NCI-H1092 (cell line): ENCODE data around the gene SEC63.

Experiments
- DNase-seq: peaks from one replicate; lab custom pipeline; 2025; lab: John Stamatoyannopoulos, UW

The SEC63 gene

DNA sequence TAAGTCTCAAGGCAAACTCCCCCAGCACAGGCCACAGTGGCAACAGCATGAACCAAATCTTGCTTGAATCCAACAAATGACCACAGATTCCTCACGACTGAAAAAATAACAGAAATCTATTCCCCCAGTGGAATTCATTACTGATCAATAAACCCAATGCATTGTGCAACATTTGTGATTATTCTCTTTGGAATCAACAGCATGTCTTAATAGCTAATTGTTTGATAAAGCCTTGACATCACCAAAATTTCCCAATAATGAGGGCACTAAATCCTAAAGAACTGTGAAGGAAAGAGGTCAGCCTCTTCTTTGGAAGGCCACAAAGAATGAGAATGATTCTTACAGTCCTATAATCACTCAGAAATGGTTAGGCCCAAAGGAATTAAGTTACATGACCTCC is 139.7 kb downstream of the SEC63 start:
- DNase-seq, result no peak

DNA sequence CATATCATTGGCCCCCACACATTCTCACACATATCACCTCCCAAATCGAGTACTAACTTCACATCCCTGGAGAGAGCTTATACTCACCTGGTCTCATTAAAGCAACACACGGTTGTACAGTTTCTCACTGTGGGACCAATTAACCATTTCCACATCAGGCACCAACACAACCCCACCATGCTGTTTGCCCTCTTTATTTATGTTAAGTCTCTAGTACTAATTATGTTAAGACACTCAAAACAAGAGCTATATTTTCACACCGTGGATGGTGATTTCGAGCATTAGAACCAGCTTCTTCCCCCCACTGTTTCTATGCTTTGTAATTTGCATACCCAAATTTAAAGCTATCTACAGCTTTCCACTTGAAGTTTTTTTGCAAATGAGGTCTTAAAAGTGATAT is 140.2 kb downstream of the SEC63 start:
- DNase-seq, result no peak
